MG63 (cell line): ENCODE data around the gene PKN3. TPM values are rescaled to one million over a fixed set of nuclear protein-coding genes. Genes with fewer than 3 reads are reported as not detected.

ENCODE experiments used
- DNase-seq: peaks from one replicate; pipeline ENCODE4 v3.0.0-alpha.2; 2020
- H3K27me3 ChIP-seq: fragments of 250-450 bp; sonication (Bioruptor Pico); 2 replicates; pipeline ENCODE4 v1.5.1; 2020; ENCODE audit warnings: mild to moderate bottlenecking, moderate library complexity
- H3K36me3 ChIP-seq: fragments of 250-450 bp; sonication (Bioruptor Pico); 2 replicates; pipeline ENCODE4 v1.5.1; 2020; ENCODE audit warnings: mild to moderate bottlenecking, moderate library complexity
- H3K4me3 ChIP-seq: fragments of 250-450 bp; sonication (Bioruptor Pico); 2 replicates; pipeline ENCODE4 v1.5.1; 2020; ENCODE audit warnings: mild to moderate bottlenecking, moderate library complexity
- H3K9me3 ChIP-seq: fragments of 250-450 bp; sonication (Bioruptor Pico); 2 replicates; pipeline ENCODE4 v1.5.1; 2020; ENCODE audit warnings: mild to moderate bottlenecking, moderate library complexity
- total RNA-seq: library from RNA; depleted of rRNA; stranded (reverse); fragments of >200 nt; shearing (Covaris generic); gene quantifications from 2 replicates; pipeline ENCODE4 v1.2.3, GENCODE V29; 2014; ENCODE audit warnings: low replicate concordance

The PKN3 gene
- total RNA-seq, 1 experiment from 2014 or later = 10.2 TPM

DNA sequence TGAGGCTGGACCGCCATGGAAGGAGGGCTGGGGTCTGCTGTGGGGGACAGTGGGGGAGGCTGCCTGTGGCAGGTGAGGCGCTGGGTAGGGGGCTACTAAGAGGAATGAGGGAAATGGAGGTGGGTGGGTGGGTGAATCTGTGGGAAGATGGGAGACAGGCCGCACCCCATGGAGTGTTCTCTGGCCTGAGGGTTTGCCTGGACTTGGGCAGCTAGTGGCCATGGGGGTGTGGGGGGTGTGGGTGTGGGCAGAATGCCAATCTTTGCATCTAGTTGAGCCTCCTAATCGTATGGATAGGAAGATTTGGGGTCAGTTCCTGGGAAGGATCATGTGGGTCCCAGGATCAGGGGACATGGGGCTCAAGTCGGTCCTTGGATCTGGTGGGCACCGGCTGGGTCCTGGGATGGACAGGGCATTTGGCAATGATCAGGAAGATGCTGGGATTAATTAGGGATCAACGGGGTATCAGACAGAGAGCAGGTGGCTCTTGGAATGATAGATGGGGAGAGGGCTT is 21.1 kb downstream of the PKN3 start:
- no peak for DNase-seq
- H3K36me3 ChIP-seq = no peaks in the 10 kb centered on the region; the same call in none of the 2 replicates
- no peaks in the 10 kb centered on the region for H3K9me3 ChIP-seq
- H3K4me3 ChIP-seq = peak overlapping the region; percentile 71
- H3K27me3 ChIP-seq = no peaks in the 10 kb centered on the region

DNA sequence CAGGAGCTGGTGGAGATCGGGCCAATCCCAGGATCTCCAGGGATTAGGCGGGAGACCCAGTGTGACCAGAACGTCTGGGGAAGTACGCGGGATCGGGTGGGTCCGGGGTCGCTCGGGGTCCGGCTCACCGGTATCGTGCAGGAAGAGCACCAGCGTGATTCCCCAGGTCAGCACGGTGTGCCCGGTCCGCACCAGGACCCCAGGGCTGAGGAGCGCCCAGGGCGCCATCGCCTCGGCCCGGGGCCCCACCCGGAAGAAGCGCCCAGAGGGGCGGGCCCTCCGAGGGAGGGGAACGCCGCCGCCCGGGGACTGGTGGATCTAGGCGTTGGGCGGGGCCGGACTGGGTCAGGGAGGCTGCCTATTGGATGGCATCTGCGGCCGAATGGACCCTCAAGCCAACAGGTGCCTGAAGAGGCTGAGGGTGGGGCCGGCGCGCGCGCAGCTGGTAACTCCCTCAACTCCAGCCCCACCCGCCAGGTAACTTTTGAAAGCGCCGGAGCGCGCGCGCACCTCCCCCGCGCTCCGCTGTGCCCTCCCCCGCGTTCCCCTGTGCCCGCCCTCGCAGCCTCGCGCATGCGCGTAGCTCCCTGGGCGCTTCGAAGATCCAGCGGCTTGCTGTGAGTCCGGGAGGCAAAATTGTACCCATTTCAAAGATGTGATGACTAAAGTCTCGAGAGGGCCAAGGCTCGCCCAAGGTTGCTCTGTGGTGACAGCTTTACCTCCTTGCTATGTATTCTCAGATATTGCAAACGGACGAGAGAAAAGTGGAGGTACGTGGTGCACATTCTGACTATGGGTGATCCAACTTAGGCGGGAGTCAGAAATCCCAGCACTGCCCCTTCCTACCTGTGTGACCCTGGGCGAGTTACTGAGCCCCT is 21.8 kb downstream of the PKN3 start, which contains the start of gene ZDHHC12:
TSS of gene ZDHHC12 (minus strand) at position 262 of the 878 bp plus-strand sequence. CDS start at position 228, 34 bp downstream.
- H3K27me3 ChIP-seq = no peaks in the 10 kb centered on the region
- H3K36me3 ChIP-seq = no peaks in the 10 kb centered on the region; the same call in none of the 2 replicates
- peak; percentile 98 for DNase-seq
- H3K9me3 ChIP-seq = no peaks in the 10 kb centered on the region
- peak within 1 kb of the TSS; percentile 71 for H3K4me3 ChIP-seq

DNA sequence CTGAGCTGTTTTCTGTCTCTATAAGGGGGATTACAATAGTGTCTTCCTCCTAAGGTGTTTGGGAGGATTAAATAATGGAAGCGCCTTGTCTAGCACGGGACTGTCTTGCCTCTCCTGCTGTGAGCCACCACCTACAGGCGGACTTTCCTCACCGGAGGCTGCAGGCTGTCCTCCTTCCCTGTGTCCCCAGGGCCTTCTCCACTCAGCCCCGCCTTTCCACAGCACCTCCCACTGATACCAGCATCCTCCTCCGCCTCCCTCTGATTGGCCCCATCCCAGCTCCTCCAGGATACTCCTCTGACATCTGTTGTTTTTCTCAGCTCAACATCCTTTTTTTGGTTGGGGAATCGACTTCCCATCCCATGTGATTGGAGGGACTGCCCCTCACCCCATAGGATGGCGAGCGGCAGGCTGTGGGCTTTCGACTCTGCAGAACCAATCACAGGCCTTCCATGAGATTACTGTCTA is 22.5 kb downstream of the PKN3 start:
- Histone ChIP-seq H3K36me3 (no peaks in the 10 kb centered on the region; the same call in none of the 2 replicates), H3K9me3 (no peaks in the 10 kb centered on the region)
- peak; percentile 72 for DNase-seq

DNA sequence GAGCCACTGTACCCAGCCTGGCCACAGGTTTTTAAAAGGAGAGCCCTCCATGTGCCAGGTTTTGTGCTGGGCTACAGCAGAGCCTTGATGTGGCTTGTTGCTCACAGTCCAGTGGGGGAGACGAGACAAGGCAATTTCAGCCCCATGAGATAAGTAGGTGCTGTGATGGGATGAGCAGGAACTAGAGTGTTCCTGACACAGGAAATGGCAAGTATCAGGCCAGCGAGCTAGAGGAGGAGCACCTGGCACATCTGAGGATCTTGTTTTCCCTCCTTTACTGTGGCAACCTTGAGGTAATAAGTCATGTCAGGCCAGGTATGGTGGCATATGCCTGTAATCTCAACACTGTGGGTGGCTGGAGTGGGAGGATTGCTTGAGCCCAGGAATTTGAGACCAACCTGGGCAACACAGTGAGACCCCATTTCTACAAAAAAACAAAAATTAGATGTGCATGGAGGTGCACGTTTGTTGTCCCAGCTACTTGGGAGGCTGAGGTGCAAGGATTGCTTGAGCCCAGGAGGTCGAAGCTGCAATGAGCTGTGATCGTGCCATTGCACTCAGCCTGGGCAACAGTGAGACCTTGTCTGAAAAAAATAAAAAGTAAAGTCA is 25.4 kb downstream of the PKN3 start:
- H3K4me3 ChIP-seq = no peak overlapping the region
- H3K9me3 ChIP-seq = no peaks in the 10 kb centered on the region
- no peak for DNase-seq
- H3K36me3 ChIP-seq = peaks cover 3% of the 10 kb centered on the region; the same call in 1 of the 2 replicates
- no peaks in the 10 kb centered on the region for H3K27me3 ChIP-seq

More for the DNA sequence above, 22.5 kb downstream of the PKN3 start:
- Histone ChIP-seq H3K4me3 (peak overlapping the region; percentile 71), H3K27me3 (no peaks in the 10 kb centered on the region)

DNA sequence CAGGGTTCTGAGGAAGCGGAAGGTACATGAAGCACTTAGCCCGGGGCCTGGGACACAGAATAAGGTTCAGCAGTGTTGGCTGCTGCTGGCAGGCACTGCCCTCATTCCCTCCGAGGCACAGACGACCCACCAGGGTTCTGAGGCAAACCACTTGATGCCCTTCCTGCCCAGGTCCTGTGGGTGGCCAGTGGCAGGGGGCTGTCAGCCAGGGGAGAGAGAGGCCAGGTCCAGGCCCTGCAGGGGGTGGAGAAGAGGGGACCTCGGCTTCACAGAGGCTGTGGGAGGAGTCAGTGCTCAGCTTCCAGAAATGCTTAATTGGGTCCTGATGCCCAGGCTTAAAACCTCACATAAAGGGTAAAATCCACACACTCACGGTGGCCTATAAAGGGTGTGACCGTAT is 26.0 kb downstream of the PKN3 start:
- DNase-seq = no peak
- Histone ChIP-seq H3K4me3 (no peak overlapping the region), H3K9me3 (no peaks in the 10 kb centered on the region), H3K36me3 (peaks cover 6% of the 10 kb centered on the region), H3K27me3 (no peaks in the 10 kb centered on the region)

DNA sequence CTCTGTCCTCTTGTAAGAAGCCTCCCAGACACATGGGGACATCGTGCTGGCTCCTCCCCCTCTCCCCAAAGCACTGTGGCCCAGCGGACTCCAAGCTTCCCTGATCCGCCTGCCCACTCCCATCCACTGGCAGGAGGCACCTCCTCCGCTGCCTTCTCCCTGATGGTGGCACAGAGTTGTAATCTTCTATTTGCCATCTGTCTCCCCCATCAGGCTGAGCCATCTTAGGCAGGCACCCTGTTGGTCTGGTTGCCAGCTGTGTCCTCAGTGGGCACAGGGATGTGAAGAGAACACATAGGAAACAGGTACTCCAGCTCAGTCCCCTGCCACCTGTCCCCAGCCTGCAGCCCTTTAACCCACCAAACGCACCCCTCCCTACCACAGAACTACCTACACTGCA is 27.0 kb downstream of the PKN3 start:
- no peak for DNase-seq
- Histone ChIP-seq H3K9me3 (no peaks in the 10 kb centered on the region), H3K4me3 (no peak overlapping the region), H3K27me3 (no peaks in the 10 kb centered on the region), H3K36me3 (peaks cover 8% of the 10 kb centered on the region)

DNA sequence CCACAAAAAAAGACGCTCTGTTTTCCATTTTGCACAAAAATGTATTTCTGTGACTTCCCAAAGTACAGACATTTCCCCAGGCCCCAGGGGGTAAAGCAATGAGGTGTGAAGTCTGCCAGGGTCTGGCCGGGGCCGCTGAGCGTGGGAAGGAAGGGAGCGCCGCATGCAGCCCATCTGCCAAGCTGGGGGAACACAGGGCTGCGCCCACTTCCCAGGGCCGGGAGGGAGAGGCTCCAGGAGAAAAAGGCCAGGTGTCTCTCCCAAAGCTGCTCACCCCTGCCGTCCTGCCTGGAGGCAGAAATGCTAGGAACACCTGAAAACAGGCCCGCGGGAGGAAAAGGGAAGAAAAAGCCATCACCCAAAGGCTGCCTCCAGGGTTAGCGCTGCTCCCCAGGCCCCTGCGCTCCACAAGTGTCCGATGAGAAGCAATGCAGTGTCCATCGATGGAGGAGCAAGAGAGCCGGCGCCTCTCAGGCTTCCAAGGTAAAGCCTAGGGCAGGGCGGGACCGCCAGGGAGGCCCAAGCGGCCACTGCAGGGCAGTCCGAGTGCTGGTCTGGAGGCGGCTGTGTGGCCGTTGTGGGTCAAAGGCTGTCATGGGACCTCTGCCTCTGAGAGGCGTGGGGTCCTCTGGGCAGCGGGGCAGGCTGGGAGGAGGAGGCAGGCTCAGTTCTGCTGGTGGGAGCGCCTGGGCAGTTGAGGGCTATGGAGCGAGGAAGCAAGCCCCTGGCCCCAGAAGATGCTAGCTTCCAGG is 27.6 kb downstream of the PKN3 start:
- DNase-seq = no peak
- H3K36me3 ChIP-seq = peaks cover 8% of the 10 kb centered on the region
- H3K9me3 ChIP-seq = no peaks in the 10 kb centered on the region

DNA sequence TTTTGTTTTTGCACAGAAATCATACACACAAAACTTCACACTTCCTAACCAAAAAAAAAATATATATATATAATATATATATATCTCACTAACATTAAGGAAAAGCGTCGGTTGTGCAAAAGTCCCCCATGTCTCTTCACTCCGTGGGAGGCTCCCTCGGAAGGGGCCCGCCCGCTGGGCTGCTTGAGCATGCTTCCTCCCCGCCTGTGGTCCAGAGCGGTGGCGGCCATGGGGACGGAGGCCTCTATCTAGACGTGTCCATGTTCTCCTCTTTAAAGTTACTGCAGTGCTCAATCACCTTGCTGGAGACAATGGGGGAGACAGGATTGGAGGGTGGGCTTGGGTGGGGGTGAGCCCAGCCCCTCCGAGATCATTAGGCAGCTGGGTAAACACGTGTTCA is 28.8 kb downstream of the PKN3 start:
- Histone ChIP-seq H3K27me3 (no peaks in the 10 kb centered on the region), H3K4me3 (no peak overlapping the region), H3K9me3 (no peaks in the 10 kb centered on the region), H3K36me3 (peaks cover 8% of the 10 kb centered on the region)
- DNase-seq = no peak

More for the DNA sequence above, 27.6 kb downstream of the PKN3 start:
- no peaks in the 10 kb centered on the region for H3K27me3 ChIP-seq
- no peak overlapping the region for H3K4me3 ChIP-seq

DNA sequence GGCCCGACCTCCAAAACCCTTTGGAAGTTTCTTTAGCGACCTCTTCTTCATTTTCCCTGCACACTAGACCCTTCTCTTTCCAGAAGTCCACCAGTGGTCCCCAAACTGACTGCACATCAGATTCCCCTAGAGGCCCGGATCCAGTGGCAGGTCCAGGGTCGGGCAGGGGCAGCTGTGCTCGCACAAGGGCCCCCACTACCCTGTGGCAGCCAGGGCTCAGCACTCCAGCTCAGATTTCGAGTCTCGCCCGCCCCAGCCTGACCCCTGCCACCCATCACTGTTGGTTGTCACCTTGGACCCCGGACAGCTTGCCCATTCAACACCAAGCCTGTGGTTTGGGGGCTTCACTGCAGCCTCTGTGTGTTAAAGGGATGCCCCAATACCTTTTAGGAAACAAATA is 29.4 kb downstream of the PKN3 start:
- no peaks in the 10 kb centered on the region for H3K9me3 ChIP-seq
- no peak overlapping the region for H3K4me3 ChIP-seq
- no peaks in the 10 kb centered on the region for H3K27me3 ChIP-seq
- peaks cover 8% of the 10 kb centered on the region for H3K36me3 ChIP-seq
- no peak for DNase-seq

DNA sequence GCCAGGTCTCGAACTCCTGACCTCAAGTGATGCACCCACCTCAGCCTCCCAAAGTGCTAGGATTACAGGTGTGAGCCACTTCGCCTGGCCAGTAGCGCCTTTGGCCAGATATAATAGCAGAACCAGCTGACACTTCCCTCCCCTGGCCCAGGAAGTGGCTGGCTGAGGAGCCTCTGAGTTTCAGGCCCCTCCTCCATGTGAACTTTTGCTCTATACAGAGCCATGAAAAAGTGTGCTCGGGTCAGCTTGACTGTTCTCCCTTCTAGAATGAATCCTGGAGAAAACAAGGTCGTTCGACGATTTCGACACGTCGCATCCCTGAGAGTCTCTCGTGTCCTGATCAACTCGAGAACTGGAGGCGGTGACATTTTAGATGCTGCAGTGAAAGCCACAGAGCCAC is 30.3 kb downstream of the PKN3 start:
- Histone ChIP-seq H3K36me3 (peaks cover 8% of the 10 kb centered on the region), H3K27me3 (no peaks in the 10 kb centered on the region), H3K9me3 (no peaks in the 10 kb centered on the region), H3K4me3 (no peak overlapping the region)
- no peak for DNase-seq

DNA sequence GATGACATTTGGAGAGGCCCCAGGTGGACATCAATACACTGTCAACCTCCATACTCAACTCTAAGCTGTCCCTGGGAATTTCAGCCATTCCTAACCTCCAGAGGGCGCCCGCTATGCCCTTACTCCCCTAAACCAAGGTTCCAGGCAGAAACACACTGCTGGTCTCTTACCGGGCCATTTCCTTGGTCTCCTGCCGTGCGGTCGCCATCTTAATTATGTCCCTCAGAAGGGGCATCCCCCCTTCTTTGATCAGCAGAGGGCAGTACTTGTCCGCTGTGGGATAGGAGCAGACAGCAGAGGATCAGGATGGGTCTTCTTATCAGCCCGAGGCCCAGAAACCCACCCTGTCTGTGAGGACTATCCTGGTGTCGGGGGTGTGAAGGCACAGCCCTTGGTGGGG is 31.0 kb downstream of the PKN3 start:
- no peaks in the 10 kb centered on the region for H3K9me3 ChIP-seq
- H3K36me3 ChIP-seq = peaks cover 8% of the 10 kb centered on the region
- no peaks in the 10 kb centered on the region for H3K27me3 ChIP-seq
- peak; percentile 65 for DNase-seq
- no peak overlapping the region for H3K4me3 ChIP-seq

DNA sequence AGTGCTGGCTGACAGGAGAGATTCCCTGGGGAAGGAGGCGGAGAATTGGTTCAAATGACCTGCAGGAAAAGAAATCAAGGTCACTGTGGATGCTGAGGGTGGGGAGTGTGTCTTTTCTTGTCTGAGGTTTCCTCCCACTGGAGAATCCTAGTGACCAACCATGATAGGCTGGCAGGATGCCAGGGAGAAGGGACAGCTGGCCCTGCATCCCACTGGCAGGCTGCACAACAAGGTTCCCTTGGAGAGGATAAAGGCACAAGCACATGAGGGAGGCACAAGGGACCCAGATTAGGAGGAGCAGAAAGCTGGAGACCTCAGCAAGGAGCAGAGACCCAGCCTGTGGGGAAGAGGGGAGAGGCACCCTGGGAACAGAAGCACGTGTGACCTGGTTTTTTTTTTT is 33.1 kb downstream of the PKN3 start:
- Histone ChIP-seq H3K9me3 (no peaks in the 10 kb centered on the region), H3K36me3 (peaks cover 8% of the 10 kb centered on the region)
- DNase-seq = no peak

DNA sequence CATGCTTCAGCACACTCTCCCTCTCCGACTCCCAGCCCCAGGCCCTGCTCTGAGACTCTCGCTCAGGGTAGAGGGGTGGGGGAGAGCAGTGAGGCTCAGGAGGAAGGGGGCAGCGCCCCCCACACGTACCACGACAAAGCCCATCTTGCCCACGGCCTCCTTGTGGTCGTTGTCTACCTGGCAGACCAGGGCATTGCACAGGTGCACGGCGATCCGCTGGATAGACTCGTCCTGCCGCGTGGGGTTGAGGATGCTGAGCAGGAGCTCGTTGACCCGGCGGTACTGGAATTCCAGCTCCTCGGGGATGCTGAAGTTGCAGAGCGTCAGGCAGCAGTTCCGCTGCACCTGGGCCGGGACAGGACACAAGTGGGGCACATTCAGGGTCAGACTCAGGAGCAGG is 40.1 kb downstream of the PKN3 start:
- no peaks in the 10 kb centered on the region for H3K27me3 ChIP-seq

More for the DNA sequence above, 33.1 kb downstream of the PKN3 start:
- Histone ChIP-seq H3K27me3 (no peaks in the 10 kb centered on the region), H3K4me3 (no peak overlapping the region)

DNA sequence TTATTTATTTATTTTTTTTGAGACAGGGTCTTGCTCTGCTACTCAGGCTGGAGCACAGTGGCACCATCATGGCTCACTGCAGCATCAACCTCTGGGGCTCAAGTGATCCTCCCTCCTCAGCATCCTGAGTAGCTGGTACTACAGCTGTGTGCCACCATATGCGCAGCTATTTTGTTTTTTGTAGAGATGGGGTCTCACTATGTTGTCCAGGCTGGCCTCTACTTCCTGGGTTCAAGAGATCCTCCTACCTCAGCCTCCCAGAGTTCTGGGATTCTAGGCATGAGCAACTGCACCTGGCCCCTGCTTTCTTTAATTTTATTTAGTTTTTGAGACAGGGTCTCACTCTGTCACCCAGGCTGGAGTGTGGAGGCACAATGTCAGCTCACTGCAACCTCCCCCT is 41.1 kb downstream of the PKN3 start:
- no peaks in the 10 kb centered on the region for H3K9me3 ChIP-seq
- no peaks in the 10 kb centered on the region for H3K27me3 ChIP-seq
- H3K4me3 ChIP-seq = no peak overlapping the region
- no peaks in the 10 kb centered on the region for H3K36me3 ChIP-seq
- no peak for DNase-seq

More for the DNA sequence above, 40.1 kb downstream of the PKN3 start:
- Histone ChIP-seq H3K36me3 (no peaks in the 10 kb centered on the region), H3K9me3 (no peaks in the 10 kb centered on the region), H3K4me3 (no peak overlapping the region)
- no peak for DNase-seq

DNA sequence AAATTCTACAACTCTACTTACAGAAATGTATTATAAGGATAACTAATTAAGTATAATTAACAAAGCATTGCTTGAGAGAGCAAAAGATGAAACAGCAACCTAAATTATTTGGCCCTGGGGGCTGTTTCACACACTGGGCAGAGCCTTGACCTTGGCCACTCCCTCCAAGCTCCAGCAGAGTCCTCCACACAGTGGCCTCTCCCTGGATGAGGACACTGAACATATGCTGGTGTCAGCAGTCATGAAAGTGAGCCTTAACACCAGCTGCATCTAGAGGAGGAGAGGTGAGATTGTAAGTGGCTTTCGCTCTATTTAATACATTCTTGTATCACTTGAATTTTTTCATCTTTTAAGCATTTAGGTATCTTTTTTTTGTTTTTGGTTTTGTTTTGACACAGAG is 44.9 kb downstream of the PKN3 start:
- no peaks in the 10 kb centered on the region for H3K9me3 ChIP-seq
- H3K27me3 ChIP-seq = no peaks in the 10 kb centered on the region
- H3K4me3 ChIP-seq = no peak overlapping the region
- no peak for DNase-seq
- H3K36me3 ChIP-seq = no peaks in the 10 kb centered on the region

DNA sequence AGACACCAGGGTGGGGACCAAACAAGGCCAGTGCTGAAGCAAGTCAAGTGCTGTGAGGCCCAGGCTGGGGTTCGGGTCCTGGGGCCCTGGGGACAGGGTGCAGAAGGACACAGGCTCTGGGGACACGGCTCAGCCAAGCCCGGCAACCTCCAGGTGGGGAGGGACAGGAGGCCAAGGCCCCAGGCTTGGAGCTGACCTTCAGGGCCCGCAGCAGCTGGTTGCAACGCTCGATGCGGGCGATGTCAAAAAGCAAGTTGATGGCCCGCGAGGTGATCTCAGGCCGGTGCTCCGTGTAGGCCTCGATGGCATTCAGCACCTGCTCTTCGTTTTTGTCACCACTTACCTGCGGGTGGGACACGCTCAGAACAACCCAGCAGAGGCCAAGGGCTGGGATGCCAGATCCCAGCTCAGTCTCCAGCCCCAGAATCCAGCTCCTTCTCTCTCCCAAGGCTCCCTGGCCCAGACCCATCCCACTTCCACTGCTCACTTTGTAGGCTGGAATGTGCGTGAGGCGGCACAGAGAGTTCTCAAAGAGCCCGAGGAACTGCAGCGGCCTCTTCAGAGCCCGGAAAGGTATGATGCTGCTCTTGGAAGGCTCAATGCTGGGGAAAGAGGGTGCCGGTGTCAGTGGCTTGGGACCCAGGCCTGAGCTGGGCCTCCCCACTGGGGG is 48.8 kb downstream of the PKN3 start:
- DNase-seq = no peak

More for the DNA sequence above, 48.8 kb downstream of the PKN3 start:
- Histone ChIP-seq H3K9me3 (no peaks in the 10 kb centered on the region), H3K27me3 (no peaks in the 10 kb centered on the region), H3K36me3 (no peaks in the 10 kb centered on the region), H3K4me3 (no peak overlapping the region)
